ENCODE results near the gene RGS19.
"Not testable (repeated sequence)": the region's sequence is repeated elsewhere in the genome, so short reads cannot be mapped to it uniquely, and the experiment has no call there.

RGS19 gene

GRCh38 chr20:64092258-64093012 lies 13.1 kb upstream of the RGS19 start:
- Histone ChIP-seq H3K4me2 (ENCODE audit: low read length) (no peak overlapping the region), H3K36me3 (ENCODE audit: control insufficient read depth, insufficient read depth, low read length) (no peaks in the 10 kb centered on the region), H3K27me3 (ENCODE audit: insufficient read depth, low read length, poor library complexity) (no peaks in the 10 kb centered on the region), H3K4me1 (ENCODE audit: control insufficient read depth, low read depth, low read length) (no peaks in the 10 kb centered on the region), H3K79me1 (ENCODE audit: low read length) (no peaks in the 10 kb centered on the region), H3K18ac (ENCODE audit: low read length) (no peak overlapping the region), H3K56ac (ENCODE audit: low read length) (no peak overlapping the region), H4K5ac (ENCODE audit: low read length) (no peak overlapping the region), H2BK120ac (ENCODE audit: low read depth, low read length) (no peak overlapping the region), H3K4me3 (ENCODE audit: low read length) (no peak overlapping the region), H3K27ac (ENCODE audit: low read depth, low read length) (no peak overlapping the region), H2BK15ac (replicated peaks; ENCODE audit: low read depth) (no peak overlapping the region), H3K79me2 (ENCODE audit: control insufficient read depth, insufficient read depth, low read length) (no peaks in the 10 kb centered on the region), H3K4ac (ENCODE audit: low read depth, low read length) (no peak overlapping the region), H4K8ac (ENCODE audit: low read depth, low read length) (no peak overlapping the region), H2BK5ac (ENCODE audit: low read length) (no peak overlapping the region), H3K23ac (ENCODE audit: low read length) (peak overlapping the region; percentile 66), H3K9ac (ENCODE audit: low read length) (no peak overlapping the region), H2AK5ac (ENCODE audit: low read length) (no peak overlapping the region)
- no CpG with 5 or more reads among the region's 27 CpGs for WGBS (ENCODE audit: extremely low coverage, insufficient coverage, low lambda C conversion rate)
- DNase-seq = no peak

GRCh38 chr20:64091770-64092169 lies 12.5 kb upstream of the RGS19 start:
- DNase-seq = no peak
- Histone ChIP-seq H4K8ac (ENCODE audit: low read depth, low read length) (no peak overlapping the region), H3K79me1 (ENCODE audit: low read length) (no peaks in the 10 kb centered on the region), H3K36me3 (ENCODE audit: control insufficient read depth, insufficient read depth, low read length) (no peaks in the 10 kb centered on the region), H3K79me2 (ENCODE audit: control insufficient read depth, insufficient read depth, low read length) (no peaks in the 10 kb centered on the region), H3K56ac (ENCODE audit: low read length) (no peak overlapping the region), H2BK120ac (ENCODE audit: low read depth, low read length) (no peak overlapping the region), H3K4me3 (ENCODE audit: low read length) (no peak overlapping the region), H3K27ac (ENCODE audit: low read depth, low read length) (no peak overlapping the region), H2AK5ac (ENCODE audit: low read length) (no peak overlapping the region), H2BK15ac (replicated peaks; ENCODE audit: low read depth) (no peak overlapping the region), H2BK5ac (ENCODE audit: low read length) (no peak overlapping the region), H3K18ac (ENCODE audit: low read length) (no peak overlapping the region), H3K23ac (ENCODE audit: low read length) (no peak overlapping the region), H4K5ac (ENCODE audit: low read length) (no peak overlapping the region), H3K4me2 (ENCODE audit: low read length) (no peak overlapping the region), H3K27me3 (ENCODE audit: insufficient read depth, low read length, poor library complexity) (no peaks in the 10 kb centered on the region), H3K9ac (ENCODE audit: low read length) (no peak overlapping the region), H3K4ac (ENCODE audit: low read depth, low read length) (no peak overlapping the region), H3K4me1 (ENCODE audit: control insufficient read depth, low read depth, low read length) (no peaks in the 10 kb centered on the region)
- WGBS (ENCODE audit: extremely low coverage, insufficient coverage, low lambda C conversion rate) = no CpG with 5 or more reads among the region's 16 CpGs

- H3K23ac ChIP-seq (ENCODE audit: low read length) = no peak overlapping the region
- H3K4me1 ChIP-seq (ENCODE audit: control insufficient read depth, low read depth, low read length) = no peaks in the 10 kb centered on the region
- H3K4me2 ChIP-seq (ENCODE audit: low read length) = no peak overlapping the region
- no peak overlapping the region for H3K18ac ChIP-seq (ENCODE audit: low read length)
- no peak overlapping the region for H2BK120ac ChIP-seq (ENCODE audit: low read depth, low read length)
- H3K56ac ChIP-seq (ENCODE audit: low read length) = no peak overlapping the region
- no peaks in the 10 kb centered on the region for H3K27me3 ChIP-seq (ENCODE audit: insufficient read depth, low read length, poor library complexity)
- no peaks in the 10 kb centered on the region for H3K36me3 ChIP-seq (ENCODE audit: control insufficient read depth, insufficient read depth, low read length)
- no peak overlapping the region for H3K4me3 ChIP-seq (ENCODE audit: low read length)
- no peak for DNase-seq
- no peak overlapping the region for H2BK15ac ChIP-seq (replicated peaks; ENCODE audit: low read depth)
- H4K5ac ChIP-seq (ENCODE audit: low read length) = no peak overlapping the region
- no peaks in the 10 kb centered on the region for H3K79me2 ChIP-seq (ENCODE audit: control insufficient read depth, insufficient read depth, low read length)
- H3K79me1 ChIP-seq (ENCODE audit: low read length) = no peaks in the 10 kb centered on the region
- no peak overlapping the region for H2AK5ac ChIP-seq (ENCODE audit: low read length)
- no peak overlapping the region for H4K8ac ChIP-seq (ENCODE audit: low read depth, low read length)
- no peak overlapping the region for H2BK5ac ChIP-seq (ENCODE audit: low read length)
- no peak overlapping the region for H3K9ac ChIP-seq (ENCODE audit: low read length)
- no peak overlapping the region for H3K27ac ChIP-seq (ENCODE audit: low read depth, low read length)
- H3K4ac ChIP-seq (ENCODE audit: low read depth, low read length) = no peak overlapping the region
- WGBS (ENCODE audit: extremely low coverage, insufficient coverage, low lambda C conversion rate) = no CpG with 5 or more reads among the region's 19 CpGs
These were observed 12.0 kb upstream of the RGS19 start for GRCh38 chr20:64091340-64091739.

GRCh38 chr20:64090165-64090564 lies 10.8 kb upstream of the RGS19 start:
- H3K27me3 ChIP-seq (ENCODE audit: insufficient read depth, low read length, poor library complexity) = peaks cover 4% of the 10 kb centered on the region
- H3K27ac ChIP-seq (ENCODE audit: low read depth, low read length) = no peak overlapping the region
- H2BK15ac ChIP-seq (replicated peaks; ENCODE audit: low read depth) = no peak overlapping the region
- no peak overlapping the region for H4K5ac ChIP-seq (ENCODE audit: low read length)
- H3K56ac ChIP-seq (ENCODE audit: low read length) = no peak overlapping the region
- H2BK5ac ChIP-seq (ENCODE audit: low read length) = no peak overlapping the region
- H3K4me3 ChIP-seq (ENCODE audit: low read length) = no peak overlapping the region
- H3K79me2 ChIP-seq (ENCODE audit: control insufficient read depth, insufficient read depth, low read length) = no peaks in the 10 kb centered on the region
- no peak overlapping the region for H3K23ac ChIP-seq (ENCODE audit: low read length)
- H4K8ac ChIP-seq (ENCODE audit: low read depth, low read length) = no peak overlapping the region
- peak; percentile 54 for DNase-seq
- no peaks in the 10 kb centered on the region for H3K79me1 ChIP-seq (ENCODE audit: low read length)
- H3K9ac ChIP-seq (ENCODE audit: low read length) = no peak overlapping the region
- H2BK120ac ChIP-seq (ENCODE audit: low read depth, low read length) = no peak overlapping the region
- H3K4me1 ChIP-seq (ENCODE audit: control insufficient read depth, low read depth, low read length) = no peaks in the 10 kb centered on the region
- no CpG with 5 or more reads among the region's 10 CpGs for WGBS (ENCODE audit: extremely low coverage, insufficient coverage, low lambda C conversion rate)
- H3K36me3 ChIP-seq (ENCODE audit: control insufficient read depth, insufficient read depth, low read length) = no peaks in the 10 kb centered on the region
- H3K18ac ChIP-seq (ENCODE audit: low read length) = no peak overlapping the region
- no peak overlapping the region for H3K4me2 ChIP-seq (ENCODE audit: low read length)
- no peak overlapping the region for H2AK5ac ChIP-seq (ENCODE audit: low read length)
- H3K4ac ChIP-seq (ENCODE audit: low read depth, low read length) = no peak overlapping the region

- not testable (repeated sequence) for H3K4me2 ChIP-seq (ENCODE audit: low read length); H3K79me1 ChIP-seq (ENCODE audit: low read length); H3K4ac ChIP-seq (ENCODE audit: low read depth, low read length); H3K36me3 ChIP-seq (ENCODE audit: control insufficient read depth, insufficient read depth, low read length); H3K9ac ChIP-seq (ENCODE audit: low read length); H2BK120ac ChIP-seq (ENCODE audit: low read depth, low read length); H3K4me3 ChIP-seq (ENCODE audit: low read length); H3K23ac ChIP-seq (ENCODE audit: low read length); H3K4me1 ChIP-seq (ENCODE audit: control insufficient read depth, low read depth, low read length); H2AK5ac ChIP-seq (ENCODE audit: low read length); H4K5ac ChIP-seq (ENCODE audit: low read length); H2BK15ac ChIP-seq (replicated peaks; ENCODE audit: low read depth); H2BK5ac ChIP-seq (ENCODE audit: low read length); H4K8ac ChIP-seq (ENCODE audit: low read depth, low read length); DNase-seq; H3K79me2 ChIP-seq (ENCODE audit: control insufficient read depth, insufficient read depth, low read length); H3K27ac ChIP-seq (ENCODE audit: low read depth, low read length); H3K18ac ChIP-seq (ENCODE audit: low read length)
- peaks cover 19% of the 10 kb centered on the region for H3K27me3 ChIP-seq (ENCODE audit: insufficient read depth, low read length, poor library complexity)
- H3K56ac ChIP-seq (ENCODE audit: low read length) = peak overlapping the region; percentile 25
These were observed 9.3 kb upstream of the RGS19 start for GRCh38 chr20:64088586-64088985.

GRCh38 chr20:64087226-64087825 lies 8.0 kb upstream of the RGS19 start:
- H3K4me1 ChIP-seq (ENCODE audit: control insufficient read depth, low read depth, low read length); H4K8ac ChIP-seq (ENCODE audit: low read depth, low read length); H3K4me3 ChIP-seq (ENCODE audit: low read length); H3K56ac ChIP-seq (ENCODE audit: low read length); H3K18ac ChIP-seq (ENCODE audit: low read length); H2AK5ac ChIP-seq (ENCODE audit: low read length); H3K27ac ChIP-seq (ENCODE audit: low read depth, low read length); H2BK15ac ChIP-seq (replicated peaks; ENCODE audit: low read depth); H4K5ac ChIP-seq (ENCODE audit: low read length); DNase-seq; H3K4ac ChIP-seq (ENCODE audit: low read depth, low read length); H2BK5ac ChIP-seq (ENCODE audit: low read length); H3K36me3 ChIP-seq (ENCODE audit: control insufficient read depth, insufficient read depth, low read length); H3K9ac ChIP-seq (ENCODE audit: low read length); H2BK120ac ChIP-seq (ENCODE audit: low read depth, low read length); H3K79me1 ChIP-seq (ENCODE audit: low read length); H3K79me2 ChIP-seq (ENCODE audit: control insufficient read depth, insufficient read depth, low read length); H3K4me2 ChIP-seq (ENCODE audit: low read length); H3K23ac ChIP-seq (ENCODE audit: low read length): not testable (repeated sequence)
- H3K27me3 ChIP-seq (ENCODE audit: insufficient read depth, low read length, poor library complexity) = peaks cover 19% of the 10 kb centered on the region
- WGBS (ENCODE audit: extremely low coverage, insufficient coverage, low lambda C conversion rate) = no CpG with 5 or more reads among the region's 36 CpGs
